Measurements from ENCODE around the gene ITPRIPL1. TPM values are rescaled to one million over a fixed set of nuclear protein-coding genes. Genes with fewer than 3 reads are reported as not detected.

Gene ITPRIPL1
- total and polyA plus RNA-seq, 2 experiments from 2014 or later = 1.3 TPM

DNA sequence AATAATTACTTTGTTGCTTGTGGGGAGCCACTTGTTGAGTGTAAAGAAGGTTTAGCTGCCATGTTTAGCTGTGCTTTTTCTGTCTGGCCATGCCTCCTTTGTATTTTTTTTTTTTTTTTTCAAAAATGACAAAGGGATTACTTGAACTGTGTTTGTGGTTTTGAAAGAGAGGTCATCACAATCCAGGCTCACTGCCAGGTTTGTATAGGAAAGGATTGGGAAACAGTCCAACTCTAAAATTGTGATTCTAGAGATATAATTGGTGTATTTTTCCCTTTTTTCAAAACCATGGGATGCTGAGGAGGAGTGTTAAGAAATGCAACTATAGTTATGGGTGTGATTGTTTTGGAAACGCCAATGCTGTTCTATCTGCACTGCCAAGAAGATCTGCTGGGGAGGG is 4.3 kb downstream of the ITPRIPL1 start:
- TF ChIP-seq, protein P1, sequence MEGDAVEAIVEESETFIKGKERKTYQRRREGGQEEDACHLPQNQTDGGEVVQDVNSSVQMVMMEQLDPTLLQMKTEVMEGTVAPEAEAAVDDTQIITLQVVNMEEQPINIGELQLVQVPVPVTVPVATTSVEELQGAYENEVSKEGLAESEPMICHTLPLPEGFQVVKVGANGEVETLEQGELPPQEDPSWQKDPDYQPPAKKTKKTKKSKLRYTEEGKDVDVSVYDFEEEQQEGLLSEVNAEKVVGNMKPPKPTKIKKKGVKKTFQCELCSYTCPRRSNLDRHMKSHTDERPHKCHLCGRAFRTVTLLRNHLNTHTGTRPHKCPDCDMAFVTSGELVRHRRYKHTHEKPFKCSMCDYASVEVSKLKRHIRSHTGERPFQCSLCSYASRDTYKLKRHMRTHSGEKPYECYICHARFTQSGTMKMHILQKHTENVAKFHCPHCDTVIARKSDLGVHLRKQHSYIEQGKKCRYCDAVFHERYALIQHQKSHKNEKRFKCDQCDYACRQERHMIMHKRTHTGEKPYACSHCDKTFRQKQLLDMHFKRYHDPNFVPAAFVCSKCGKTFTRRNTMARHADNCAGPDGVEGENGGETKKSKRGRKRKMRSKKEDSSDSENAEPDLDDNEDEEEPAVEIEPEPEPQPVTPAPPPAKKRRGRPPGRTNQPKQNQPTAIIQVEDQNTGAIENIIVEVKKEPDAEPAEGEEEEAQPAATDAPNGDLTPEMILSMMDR (IDR thresholded peaks at IDR 0.05; ENCODE audit: low read depth, low read length) = no peak
- Histone ChIP-seq H3K27ac (no peak overlapping the region), H3K4me1 (ENCODE audit: low read depth) (no peaks in the 10 kb centered on the region), H3K36me3 (no peaks in the 10 kb centered on the region), H3K27me3 (peaks cover 19% of the 10 kb centered on the region), H3K4me3 (no peak overlapping the region), H3K9me3 (ENCODE audit: low read depth) (no peaks in the 10 kb centered on the region)
- peak in 1 of 2 donors; percentile 90 for DNase-seq (ENCODE audit: low read depth in 1 of 2, low spot score in 1 of 2)

DNA sequence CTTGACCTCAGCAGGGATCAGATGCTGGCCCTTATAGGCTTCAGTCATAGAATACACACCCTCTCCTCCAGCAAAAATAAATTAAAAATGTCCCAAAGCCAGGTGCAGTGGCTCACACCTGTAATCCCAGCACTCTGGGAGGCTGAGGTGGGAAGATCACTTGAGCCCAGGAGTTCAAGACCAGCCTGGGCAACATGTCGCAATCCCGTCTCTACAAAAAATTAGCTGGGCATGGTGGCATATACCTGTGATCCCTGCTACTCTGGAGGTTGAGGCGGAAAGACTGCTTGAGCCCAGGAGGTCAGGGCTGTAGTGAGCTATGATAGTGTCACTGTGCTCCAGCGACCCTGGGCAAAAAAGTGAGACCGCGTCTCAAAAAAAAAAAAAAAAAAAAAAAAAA is 4.8 kb downstream of the ITPRIPL1 start:
- Histone ChIP-seq H3K27ac (no peak overlapping the region), H3K36me3 (no peaks in the 10 kb centered on the region), H3K27me3 (peaks cover 15% of the 10 kb centered on the region), H3K9me3 (ENCODE audit: low read depth) (no peaks in the 10 kb centered on the region), H3K4me1 (ENCODE audit: low read depth) (no peaks in the 10 kb centered on the region), H3K4me3 (no peak overlapping the region)
- TF ChIP-seq, protein P1 (IDR thresholded peaks at IDR 0.05; ENCODE audit: low read depth, low read length) = no peak
- no peak for DNase-seq (ENCODE audit: low read depth in 1 of 2, low spot score in 1 of 2)

DNA sequence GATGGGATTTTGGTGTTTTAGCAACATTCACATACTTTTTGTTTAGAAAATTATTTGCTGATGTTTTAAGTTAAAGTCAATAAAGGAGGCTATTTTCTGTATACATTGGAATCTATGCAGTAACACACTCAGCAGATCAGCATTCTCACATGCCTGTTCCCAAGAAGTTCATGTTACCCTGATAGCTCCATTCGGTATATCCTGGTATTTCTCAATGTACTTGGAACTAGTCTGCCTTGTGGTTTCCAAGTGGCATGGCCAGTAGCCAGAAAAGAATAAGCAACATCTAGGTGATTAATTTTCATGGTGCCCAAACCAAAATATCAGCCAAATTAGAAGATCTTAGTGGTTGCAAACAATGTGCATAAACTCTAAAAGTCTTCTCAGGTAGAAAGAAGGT is 5.3 kb downstream of the ITPRIPL1 start:
- Histone ChIP-seq H3K9me3 (ENCODE audit: low read depth) (no peaks in the 10 kb centered on the region), H3K27me3 (peaks cover 10% of the 10 kb centered on the region), H3K36me3 (no peaks in the 10 kb centered on the region), H3K4me1 (ENCODE audit: low read depth) (no peaks in the 10 kb centered on the region), H3K27ac (no peak overlapping the region), H3K4me3 (no peak overlapping the region)
- peak in 1 of 2 donors; percentile 74 for DNase-seq (ENCODE audit: low read depth in 1 of 2, low spot score in 1 of 2)
- TF ChIP-seq, protein P1 (IDR thresholded peaks at IDR 0.05; ENCODE audit: low read depth, low read length) = no peak

DNA sequence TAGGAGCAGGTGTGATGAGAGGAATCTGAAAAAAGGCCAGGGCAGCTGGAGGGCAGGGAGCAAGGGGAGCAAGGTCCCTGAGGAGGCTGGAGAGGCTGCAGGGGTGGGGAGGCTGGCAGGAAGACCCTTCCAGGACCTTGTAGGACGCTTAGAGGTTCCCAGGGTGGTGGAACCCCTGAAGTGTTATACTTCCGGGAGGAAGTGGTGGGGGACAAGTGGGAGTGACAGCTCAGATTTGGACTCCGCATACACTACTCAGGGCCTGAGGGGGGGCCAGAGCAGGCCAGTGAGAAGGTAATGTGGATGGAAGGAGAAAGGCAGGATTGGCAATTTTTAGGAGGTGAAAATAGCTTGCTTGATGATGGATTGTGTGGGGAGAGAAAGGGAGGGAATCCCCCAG is 8.6 kb downstream of the ITPRIPL1 start:
- no peaks in the 10 kb centered on the region for H3K27me3 ChIP-seq
- no peaks in the 10 kb centered on the region for H3K36me3 ChIP-seq
- no peaks in the 10 kb centered on the region for H3K9me3 ChIP-seq (ENCODE audit: low read depth)
- DNase-seq (ENCODE audit: low read depth in 1 of 2, low spot score in 1 of 2) = no peak
- H3K4me1 ChIP-seq (ENCODE audit: low read depth) = peaks cover 4% of the 10 kb centered on the region
- TF ChIP-seq, protein P1 (IDR thresholded peaks at IDR 0.05; ENCODE audit: low read depth, low read length) = no peak
- H3K4me3 ChIP-seq = no peak overlapping the region
- no peak overlapping the region for H3K27ac ChIP-seq

DNA sequence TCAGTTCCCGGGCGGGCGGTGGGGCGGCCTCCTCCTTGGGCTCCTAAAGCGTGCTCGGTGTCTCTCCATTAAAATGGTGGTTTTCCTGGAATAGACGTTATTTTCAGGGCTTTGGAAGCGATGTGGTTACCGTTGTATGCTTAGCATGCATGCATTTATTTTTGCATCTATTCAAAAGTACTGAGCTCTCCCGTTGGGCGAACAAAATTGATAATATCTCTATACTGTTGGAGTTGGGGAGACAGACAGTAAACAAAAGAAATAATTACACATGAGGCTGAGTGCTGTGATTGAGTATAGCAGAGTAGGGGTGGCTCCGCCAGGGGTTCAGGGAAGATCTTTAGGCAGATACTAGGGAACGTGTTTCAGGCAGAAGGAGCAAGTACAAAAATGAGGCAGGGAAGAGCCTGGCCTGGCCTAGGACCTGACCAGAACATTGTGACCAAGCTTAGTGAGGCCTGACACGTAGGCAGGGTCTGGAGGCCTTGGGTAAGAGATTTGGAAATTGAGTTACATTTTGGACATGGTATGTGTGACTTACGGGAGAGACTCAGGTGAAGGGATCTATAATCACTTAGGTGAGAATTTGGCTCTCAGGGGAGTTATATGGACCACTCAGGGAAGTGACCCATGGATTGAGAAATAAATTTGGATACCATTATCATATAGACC is 11.1 kb downstream of the ITPRIPL1 start:
- no peak for DNase-seq (ENCODE audit: low read depth in 1 of 2, low spot score in 1 of 2)
- H3K27ac ChIP-seq = no peak overlapping the region
- TF ChIP-seq, protein P1 (IDR thresholded peaks at IDR 0.05; ENCODE audit: low read depth, low read length) = no peak

More for the DNA sequence above, 11.1 kb downstream of the ITPRIPL1 start:
- Histone ChIP-seq H3K36me3 (no peaks in the 10 kb centered on the region), H3K9me3 (ENCODE audit: low read depth) (no peaks in the 10 kb centered on the region), H3K4me1 (ENCODE audit: low read depth) (peaks cover 4% of the 10 kb centered on the region), H3K4me3 (peak overlapping the region; percentile 65), H3K27me3 (no peaks in the 10 kb centered on the region)
